Progenitor cell of endocrine pancreas (in vitro differentiated cells): ENCODE data around the gene LAPTM5. TPM values are rescaled to one million over a fixed set of nuclear protein-coding genes. Genes with fewer than 3 reads are reported as not detected.

ENCODE experiments used
- DNase-seq: peaks from one replicate; pipeline ENCODE4 v3.0.0; 2021; ENCODE audit warnings: low spot score; ENCODE audit not compliant: unreplicated experiment
- H3K27ac Mint-ChIP-seq: 2 replicates; pipeline ENCODE4 v1.8.0; 2021; ENCODE audit warnings: mild to moderate bottlenecking, moderate library complexity, mixed read lengths
- H3K27me3 Mint-ChIP-seq: 2 replicates; pipeline ENCODE4 v1.8.0; 2021; ENCODE audit warnings: mixed read lengths
- H3K36me3 Mint-ChIP-seq: 2 replicates; pipeline ENCODE4 v1.8.0; 2022; ENCODE audit warnings: mixed read lengths; ENCODE audit not compliant: insufficient read depth
- H3K4me1 Mint-ChIP-seq: 2 replicates; pipeline ENCODE4 v1.8.0; 2021; ENCODE audit warnings: low read depth, mixed read lengths
- H3K4me3 Mint-ChIP-seq: 2 replicates; pipeline ENCODE4 v1.8.0; 2021; ENCODE audit warnings: low read depth, mild to moderate bottlenecking, moderate library complexity, mixed read lengths
- H3K9me3 Mint-ChIP-seq: 2 replicates; pipeline ENCODE4 v1.8.0; 2021; ENCODE audit warnings: low read depth, mixed read lengths
- total RNA-seq: library from RNA; stranded (reverse); gene quantifications from 2 replicates; pipeline ENCODE4 v1.2.1, GENCODE V29; 2021
- TF ChIP-seq, protein P1 (sequence below): fragments of 200-600 bp; sonication (generic); IDR thresholded peaks from one replicate; pipeline ENCODE4 v1.5.0; 2021; ENCODE audit warnings: antibody characterized with exemption, mild to moderate bottlenecking; ENCODE audit not compliant: unreplicated experiment

The LAPTM5 gene
- total RNA-seq, 1 donor from 2014 or later, result not detected

DNA sequence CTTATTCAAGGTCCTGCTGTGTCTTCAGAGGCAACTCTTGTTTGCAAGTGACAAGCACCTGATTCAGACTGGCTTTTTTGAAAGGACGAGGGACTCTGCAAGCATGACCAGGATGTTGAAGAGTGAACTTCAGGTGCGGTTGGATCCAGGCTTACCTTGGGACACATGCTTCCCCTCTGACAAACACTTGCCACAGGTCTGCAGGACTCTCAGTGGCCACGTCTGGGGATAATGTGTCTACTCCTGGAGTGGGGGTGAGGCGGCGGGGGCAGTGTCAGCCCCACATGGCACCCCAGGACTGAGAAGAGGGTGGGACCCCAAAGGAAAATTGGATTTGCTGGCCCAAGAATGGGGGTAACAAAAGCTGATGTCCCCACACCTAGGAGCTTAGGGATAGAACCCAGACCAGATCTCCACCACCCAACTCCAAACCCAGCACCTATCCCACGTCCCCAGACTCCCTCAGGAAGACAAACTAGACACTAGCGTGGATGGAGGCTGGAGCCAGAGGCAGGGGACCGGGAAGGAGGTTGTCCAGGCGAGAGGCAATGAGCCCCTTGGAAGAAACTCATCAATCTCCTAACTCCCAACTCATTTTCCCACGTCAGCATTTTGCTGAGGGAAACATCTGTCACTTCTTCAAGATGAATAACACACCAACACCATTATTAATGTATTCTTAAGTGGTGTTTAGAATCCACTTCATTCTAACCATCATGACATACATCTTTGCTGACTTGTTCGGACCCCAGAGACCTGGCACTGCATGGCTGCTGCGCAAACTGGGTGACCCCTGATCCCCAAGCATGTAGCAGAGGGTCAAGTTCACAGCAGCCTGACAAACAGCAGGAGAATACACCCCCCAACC lies 32.0 kb upstream of the LAPTM5 start:
- no peak for DNase-seq

DNA sequence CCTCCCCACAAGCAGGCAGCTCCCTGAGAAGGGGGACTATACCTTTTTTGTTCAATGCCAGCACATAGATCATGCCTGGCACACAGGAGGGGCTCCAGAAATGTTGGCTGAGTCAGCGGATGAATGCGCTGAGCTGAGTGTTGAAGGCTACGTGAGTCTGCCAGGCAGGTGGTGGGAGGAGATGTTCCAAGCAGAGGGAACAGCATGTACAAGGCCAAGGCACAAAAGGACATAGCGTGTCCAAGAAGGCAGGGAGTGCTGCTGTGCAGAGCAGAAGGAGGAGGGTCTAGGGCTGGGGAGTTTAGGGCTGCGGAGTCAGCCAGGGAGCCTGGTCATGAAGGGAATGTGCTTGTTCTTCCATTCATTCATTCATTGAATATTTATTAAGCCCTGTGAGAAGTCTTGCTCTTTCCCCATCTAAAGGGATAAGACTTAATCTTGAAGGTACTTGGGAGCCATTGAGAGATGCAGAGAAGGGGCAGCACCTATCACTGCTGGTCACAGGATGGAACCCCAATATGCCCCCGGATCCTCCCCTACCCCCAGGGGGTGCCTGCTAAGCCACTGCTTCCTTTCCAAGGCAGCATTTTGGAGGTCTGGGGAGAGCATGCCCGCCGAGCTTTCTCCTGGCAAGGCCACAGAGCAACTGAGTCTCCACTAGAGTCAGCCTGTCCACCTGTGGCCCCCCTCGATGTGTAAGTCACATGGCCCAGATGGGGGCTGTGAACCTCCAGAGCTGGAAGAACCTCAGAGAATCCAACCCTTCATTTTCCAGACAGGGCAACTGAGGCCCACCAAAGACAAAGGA lies 31.2 kb upstream of the LAPTM5 start:
- peaks cover 11% of the 10 kb centered on the region for H3K4me1 Mint-ChIP-seq
- H3K27me3 Mint-ChIP-seq, result peaks cover 27% of the 10 kb centered on the region
- H3K27ac Mint-ChIP-seq, result no peak overlapping the region
- no peak overlapping the region for H3K4me3 Mint-ChIP-seq
- no peak for DNase-seq
- H3K9me3 Mint-ChIP-seq, result no peaks in the 10 kb centered on the region
- no peaks in the 10 kb centered on the region for H3K36me3 Mint-ChIP-seq
- TF ChIP-seq, protein P1, sequence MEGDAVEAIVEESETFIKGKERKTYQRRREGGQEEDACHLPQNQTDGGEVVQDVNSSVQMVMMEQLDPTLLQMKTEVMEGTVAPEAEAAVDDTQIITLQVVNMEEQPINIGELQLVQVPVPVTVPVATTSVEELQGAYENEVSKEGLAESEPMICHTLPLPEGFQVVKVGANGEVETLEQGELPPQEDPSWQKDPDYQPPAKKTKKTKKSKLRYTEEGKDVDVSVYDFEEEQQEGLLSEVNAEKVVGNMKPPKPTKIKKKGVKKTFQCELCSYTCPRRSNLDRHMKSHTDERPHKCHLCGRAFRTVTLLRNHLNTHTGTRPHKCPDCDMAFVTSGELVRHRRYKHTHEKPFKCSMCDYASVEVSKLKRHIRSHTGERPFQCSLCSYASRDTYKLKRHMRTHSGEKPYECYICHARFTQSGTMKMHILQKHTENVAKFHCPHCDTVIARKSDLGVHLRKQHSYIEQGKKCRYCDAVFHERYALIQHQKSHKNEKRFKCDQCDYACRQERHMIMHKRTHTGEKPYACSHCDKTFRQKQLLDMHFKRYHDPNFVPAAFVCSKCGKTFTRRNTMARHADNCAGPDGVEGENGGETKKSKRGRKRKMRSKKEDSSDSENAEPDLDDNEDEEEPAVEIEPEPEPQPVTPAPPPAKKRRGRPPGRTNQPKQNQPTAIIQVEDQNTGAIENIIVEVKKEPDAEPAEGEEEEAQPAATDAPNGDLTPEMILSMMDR, result no peak

More for the DNA sequence above, 32.0 kb upstream of the LAPTM5 start:
- Mint-ChIP-seq H3K27ac (no peak overlapping the region), H3K27me3 (peaks cover 33% of the 10 kb centered on the region), H3K36me3 (no peaks in the 10 kb centered on the region), H3K4me1 (peaks cover 11% of the 10 kb centered on the region), H3K4me3 (no peak overlapping the region), H3K9me3 (no peaks in the 10 kb centered on the region)
- TF ChIP-seq, protein P1, result no peak

DNA sequence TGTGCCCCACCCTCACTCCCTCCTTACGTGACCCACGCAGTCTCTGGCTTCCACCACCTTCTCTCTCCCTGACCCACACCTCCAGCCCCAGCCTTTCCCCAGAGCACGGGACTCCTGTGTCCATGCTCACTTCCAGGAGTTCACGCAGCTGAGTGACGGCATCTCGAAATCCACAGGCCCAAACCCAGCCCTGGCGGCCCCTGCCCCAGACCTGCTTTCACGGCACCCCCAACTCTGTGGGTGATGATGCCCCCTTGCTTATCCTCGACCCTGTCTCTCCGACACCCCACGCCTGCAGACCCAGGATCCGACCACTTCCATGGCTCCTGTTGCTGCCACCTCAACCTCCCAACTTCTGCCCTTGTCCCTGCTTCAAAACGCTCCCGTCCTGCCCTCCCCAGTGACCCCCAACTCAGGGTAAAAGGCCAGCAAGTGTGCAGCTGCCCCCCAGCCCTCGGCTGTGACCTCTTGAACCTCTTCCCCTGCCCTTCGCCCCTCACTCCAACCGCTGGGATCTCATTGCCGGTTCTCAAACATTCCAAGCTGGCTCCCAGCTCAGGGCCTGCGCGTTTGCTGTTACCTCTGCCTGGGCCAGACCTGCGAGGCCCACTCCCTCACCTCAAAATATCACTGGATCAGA lies 30.4 kb upstream of the LAPTM5 start:
- Mint-ChIP-seq H3K4me3 (no peak overlapping the region), H3K36me3 (no peaks in the 10 kb centered on the region), H3K9me3 (no peaks in the 10 kb centered on the region), H3K27ac (peak overlapping the region; percentile 57), H3K4me1 (peaks cover 15% of the 10 kb centered on the region), H3K27me3 (peaks cover 26% of the 10 kb centered on the region)
- TF ChIP-seq, protein P1, result no peak
- no peak for DNase-seq

DNA sequence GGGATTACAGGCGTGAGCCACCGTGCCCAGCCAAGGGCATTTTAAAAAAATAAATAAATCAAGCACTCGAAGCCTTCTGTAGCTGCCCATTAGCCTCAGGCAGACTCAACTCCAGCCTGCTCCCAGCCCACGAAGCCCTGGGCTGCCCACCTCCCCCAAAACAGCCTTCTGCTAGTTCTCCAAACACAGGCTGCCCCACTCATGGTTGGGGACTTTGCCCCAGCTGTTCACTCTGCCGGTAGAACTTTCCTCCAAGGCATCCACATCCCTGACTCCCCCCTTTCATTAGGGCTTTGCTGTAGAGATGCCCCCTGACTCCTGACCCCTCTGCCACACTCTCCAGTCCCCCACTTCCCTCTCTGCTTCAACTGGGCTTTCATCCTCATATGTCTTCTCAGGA lies 29.7 kb upstream of the LAPTM5 start:
- H3K27me3 Mint-ChIP-seq, result peaks cover 24% of the 10 kb centered on the region
- no peak for DNase-seq
- H3K4me3 Mint-ChIP-seq, result no peak overlapping the region
- peaks cover 19% of the 10 kb centered on the region for H3K4me1 Mint-ChIP-seq
- TF ChIP-seq, protein P1, result no peak
- H3K9me3 Mint-ChIP-seq, result no peaks in the 10 kb centered on the region
- H3K27ac Mint-ChIP-seq, result peak overlapping the region; percentile 57
- no peaks in the 10 kb centered on the region for H3K36me3 Mint-ChIP-seq
